GM21576 (cell line): ENCODE data around the gene PKM.

Source experiments
- ATAC-seq: cut with Tn5 transposase; IDR thresholded peaks from one replicate; pipeline ENCODE4 v1.9.1; 2021; ENCODE audit warnings: mild to moderate bottlenecking, moderate library complexity; ENCODE audit not compliant: unreplicated experiment

The PKM gene

DNA sequence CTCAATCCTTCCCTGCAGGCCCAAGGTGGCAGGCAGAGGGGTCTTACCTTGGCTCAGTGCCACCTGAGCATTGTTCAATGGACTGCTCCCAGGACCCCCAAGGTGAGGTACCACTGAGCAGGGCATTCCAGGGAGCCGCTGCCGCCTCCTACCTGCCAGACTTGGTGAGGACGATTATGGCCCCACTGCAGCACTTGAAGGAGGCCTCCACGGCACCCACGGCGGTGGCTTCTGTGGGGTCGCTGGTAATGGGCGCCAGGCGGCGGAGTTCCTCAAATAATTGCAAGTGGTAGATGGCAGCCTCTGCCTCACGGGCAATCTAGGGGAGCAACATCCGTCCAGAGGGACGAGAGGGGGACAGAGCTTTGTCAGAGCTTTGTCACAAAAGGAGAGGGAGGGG, 28.7 kb downstream of the PKM start:
- no peak for ATAC-seq

DNA sequence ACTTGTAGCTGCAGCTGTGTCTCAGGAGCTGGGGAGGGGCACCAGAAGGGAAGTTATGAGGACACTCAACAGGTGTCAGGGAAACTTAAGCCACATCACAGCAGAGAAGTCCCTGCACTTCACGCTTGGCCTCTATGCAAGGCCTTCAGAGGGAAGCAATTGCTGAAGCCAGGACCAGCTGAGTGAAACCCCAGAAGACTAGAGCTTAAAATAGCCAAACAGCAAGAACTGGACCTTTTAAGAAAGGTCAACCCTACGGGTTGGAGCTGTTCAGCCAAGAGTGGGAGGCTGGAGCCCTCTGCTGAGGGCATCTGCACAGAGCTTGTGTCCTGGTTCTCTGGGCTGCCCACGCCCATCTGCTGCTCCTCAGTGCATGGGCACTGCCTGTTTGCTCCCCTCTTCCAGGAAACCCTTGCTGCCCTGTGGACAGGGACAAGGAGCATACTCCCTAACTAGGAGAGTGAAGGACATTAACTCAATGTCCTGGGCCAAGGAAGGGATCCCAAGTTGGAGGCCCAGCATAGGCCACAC, 29.5 kb downstream of the PKM start:
- no peak for ATAC-seq

DNA sequence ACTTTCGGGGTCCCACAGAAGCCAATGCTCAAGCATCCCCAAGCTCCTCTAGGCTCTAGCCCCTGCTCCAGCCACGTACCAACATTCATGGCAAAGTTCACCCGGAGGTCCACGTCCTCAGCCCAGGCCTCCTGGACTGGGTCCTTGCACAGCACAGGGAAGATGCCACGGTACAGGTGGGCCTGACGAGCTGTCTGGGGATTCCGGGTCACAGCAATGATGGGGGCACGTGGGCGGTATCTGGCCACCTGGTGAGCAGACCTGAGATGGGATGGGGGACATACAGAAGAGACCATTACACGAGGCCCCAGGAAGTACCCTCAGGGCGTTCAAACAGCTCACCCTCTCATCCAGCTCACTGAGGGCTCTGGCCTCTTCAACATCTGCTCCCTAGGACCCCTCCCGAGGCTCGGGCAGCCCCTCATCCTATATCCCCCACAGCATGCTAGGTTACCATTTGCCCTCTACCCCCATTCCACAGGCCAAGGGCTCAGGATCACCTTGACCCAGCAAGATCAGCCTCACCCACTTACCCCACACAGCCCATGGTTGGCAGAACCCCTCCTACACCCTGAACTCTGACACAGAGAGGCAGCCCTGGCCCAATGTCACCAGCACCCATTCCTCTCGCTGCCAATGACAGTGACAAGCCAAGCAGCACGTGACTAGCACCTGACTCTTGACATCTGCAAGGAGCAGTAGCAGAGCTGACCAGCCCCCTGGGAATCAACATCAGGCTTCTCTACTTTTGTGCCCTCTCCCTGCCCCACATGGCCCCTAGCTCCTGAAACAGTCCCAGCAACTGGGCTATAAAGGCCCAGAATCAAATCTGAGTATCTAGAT, 30.4 kb downstream of the PKM start:
- ATAC-seq: no peak

DNA sequence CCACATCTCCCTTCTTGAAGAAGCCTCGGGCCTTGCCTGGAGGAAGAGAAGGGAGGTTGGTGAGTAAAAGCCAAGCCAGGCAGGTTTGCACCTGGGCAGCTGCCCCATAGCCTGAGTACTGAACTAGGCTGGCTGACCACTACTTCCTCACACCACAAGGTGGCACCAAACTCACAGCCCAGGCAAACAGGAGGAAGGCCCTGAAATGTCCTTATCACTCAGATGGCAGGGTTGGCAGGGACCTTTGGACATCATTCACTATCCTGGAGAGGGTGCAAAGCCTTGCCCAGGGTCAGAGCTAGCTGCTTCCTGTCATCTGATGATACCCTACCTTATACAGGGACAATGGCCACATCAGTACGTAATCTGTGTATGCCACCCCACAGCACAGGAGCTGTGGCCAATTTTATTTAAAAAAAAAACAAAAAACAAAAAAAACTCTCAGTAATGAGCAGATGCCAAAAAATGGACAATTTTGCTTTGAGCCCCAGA, 31.2 kb downstream of the PKM start:
- peak; percentile 42 for ATAC-seq

DNA sequence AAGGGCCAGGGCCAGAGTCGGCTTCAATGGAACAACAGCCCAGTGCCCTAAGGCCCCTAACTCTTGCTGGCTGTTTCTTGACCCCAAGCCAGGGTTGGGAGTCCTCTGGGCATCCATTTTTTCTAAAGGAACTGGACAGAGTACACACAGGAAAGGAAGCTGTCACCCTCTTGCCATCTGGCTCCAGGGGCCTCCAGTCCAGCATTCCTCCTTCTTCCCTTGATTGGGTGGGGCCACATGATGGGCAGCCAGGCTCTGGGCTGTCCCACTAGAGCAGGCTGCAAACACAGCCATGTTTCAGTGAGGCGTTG, 31.8 kb downstream of the PKM start:
- no peak for ATAC-seq

DNA sequence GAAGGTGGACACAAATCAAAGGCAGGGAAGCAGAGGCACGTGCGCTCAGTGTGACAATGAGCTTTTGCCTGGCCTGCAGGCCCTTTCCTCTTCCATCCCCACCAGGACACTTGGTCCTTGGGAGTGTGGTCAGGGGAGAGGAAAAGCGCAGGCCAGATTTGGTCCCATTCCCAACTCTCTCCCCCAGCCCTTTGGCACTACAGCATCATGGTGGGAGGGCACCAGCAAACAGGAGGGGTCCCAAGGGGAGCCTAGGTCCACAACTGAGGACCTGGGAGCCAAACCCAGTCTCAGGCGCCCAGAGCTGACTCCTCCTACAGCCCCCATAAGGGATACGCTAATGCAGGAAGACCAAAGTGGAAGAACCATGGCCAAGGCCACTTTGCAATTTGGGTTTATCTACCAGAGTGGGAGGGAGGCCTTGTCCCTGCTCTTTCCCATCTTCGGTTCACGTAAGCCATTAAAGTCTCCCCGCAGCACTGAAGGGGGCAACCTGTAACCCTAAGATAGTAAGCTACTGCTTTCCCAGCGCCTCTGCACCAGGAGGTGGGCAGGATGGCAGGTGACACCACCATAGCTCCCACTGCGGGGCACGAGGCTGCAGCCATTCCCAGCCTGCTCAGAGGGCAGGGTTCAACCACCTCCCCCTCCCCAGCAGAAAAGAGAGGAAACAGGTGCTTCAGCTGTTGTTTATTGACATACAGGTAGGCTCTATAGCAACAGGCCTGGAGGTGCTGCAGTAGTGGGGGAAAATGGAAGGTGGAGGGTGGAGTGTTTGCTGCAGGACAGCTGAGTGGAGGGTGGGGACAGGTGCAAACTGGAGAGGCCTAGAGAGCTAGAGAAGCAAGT, 32.4 kb downstream of the PKM start:
- ATAC-seq: no peak

DNA sequence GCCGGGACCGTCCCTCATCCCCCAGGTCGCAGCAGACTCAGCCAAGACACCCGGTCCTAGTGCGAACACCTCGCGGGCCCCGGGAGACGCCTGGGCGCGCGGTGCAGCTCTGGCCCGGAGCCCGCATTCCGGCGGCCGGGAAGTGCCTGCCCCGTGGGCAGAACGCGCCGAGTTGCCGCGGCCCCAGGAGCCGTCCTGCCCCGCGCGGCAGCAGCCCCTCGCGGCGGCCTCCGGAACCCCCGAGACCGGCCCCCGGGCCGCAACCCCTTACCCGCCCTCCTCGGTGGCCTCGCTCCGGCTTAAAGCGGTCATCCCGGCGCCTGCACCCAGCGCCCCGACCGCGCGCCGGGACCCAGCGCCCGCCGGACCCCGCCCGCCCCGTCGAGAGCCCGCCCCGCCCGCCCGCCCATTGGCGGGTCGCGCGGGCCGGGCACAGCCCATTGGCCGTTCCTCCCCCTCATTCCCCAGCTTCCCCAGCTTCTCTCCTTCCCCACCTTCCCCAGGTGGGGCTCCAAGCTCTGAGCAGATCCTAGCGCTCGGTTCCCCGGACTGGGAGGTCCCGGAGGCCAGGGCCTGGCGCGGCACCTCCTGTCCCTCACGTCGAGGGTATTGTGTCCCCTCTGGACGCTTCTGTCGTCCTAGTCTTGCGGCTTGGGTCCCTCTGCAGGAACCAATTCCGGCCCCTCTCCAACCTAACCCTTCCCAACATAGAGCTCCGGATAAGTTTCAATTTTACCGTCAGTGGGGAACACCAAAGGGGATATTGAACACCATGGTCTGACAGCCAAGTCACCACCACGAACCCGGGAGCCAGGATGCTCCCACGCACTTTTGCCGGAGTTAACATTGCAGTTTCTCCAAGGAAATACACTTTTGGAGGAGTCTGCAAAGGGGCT, 33.3 kb downstream of the PKM start, which contains the start of gene GRAMD2A:
Gene GRAMD2A (minus strand): TSS at position 328 of the 896 bp plus-strand sequence.
- ATAC-seq: no peak

DNA sequence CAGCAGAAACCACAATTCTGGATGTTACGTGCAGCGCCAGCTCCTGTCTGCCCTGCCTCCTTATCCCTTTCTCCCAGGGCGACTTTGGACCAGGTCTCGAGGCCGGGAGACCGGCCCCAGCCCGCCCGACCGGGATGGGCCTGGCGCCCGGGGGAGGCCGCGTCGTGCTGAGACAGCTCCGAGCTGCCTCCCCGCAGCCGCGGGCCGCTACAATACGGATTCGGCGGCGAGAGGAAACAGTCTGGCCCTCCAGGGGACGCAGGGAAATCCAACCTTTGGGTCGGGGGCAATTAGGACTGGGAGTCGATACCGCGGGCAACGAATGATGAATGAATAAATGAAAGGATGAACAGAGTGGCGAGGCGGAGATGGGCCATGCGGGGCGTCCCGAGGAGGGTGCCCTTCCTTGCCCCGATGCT, 33.9 kb downstream of the PKM start:
- no peak for ATAC-seq

DNA sequence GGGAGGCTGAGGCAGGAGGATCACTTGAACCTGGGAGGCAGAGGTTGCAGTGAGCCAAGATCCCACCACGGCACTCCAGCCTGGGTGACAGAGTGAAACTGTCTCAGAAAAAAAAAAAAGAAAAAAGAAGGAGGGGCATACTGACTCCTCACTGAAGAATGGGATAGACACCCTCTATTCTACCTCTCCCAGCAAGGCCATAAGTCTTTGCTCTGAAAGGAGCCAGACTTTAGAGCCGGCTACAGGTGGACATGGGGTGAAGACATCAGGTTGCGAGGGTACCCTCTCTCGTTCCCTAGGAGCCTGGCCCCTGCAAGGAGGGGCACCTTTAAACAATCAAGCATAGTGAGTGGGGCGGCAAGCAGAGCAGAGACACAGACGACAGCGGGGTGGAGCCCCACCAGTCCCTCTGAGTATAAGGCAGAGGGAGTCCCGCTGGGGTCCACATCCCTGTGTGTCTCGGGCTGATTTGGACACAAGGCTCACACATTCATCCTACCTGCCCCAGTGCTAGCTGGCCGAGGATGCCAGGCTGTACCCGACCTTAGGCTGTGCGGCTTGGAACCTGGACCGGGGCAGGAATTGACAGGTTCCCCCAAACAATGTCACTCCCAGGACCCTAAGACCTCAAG, 34.5 kb downstream of the PKM start:
- no peak for ATAC-seq

DNA sequence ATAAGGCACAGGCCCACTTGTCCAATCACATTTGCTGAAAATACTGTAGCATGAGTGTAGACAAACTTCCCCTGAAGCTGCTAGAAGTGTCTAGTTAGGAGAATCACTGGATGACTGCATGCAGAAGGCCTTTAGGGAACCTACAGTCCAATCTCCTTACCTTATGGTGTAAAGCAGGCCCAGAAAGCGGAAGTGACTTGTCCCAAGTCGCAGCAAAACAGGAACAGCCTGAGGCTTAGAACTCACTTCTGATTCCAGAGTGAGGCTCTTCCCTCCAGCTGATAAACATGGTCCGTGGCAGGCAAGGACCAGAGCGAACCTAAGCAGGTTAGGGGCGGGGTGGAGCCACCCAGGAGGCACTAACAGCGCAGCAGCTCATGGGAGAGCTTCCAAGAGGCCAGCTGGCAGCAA, 35.9 kb downstream of the PKM start:
- no peak for ATAC-seq

DNA sequence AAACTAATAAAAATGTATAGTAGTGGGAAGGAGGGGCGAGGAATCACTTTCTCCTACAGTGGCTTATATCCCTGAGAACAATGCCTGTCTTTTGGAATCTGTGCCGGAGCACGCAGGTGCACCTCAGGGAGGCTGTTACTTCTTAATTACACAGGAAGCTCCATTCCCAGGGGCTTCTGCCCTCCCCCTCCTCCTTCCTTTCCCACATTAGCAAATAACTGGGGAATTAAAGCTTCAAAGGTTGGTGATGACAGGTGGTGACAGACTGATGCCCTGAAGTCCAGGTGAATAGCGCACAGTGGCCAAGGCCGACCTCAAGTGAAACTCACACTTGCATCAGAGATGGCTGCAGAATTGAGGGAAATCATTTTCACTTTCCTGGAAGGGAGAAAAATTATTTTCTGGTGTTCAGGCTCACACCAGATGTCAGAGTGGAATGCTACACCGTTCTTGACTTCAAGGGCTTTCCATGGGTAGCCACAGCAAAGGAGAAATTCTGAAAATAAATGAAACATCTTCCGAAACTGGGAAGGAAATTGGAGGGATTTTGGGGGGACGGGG, 37.1 kb downstream of the PKM start:
- no peak for ATAC-seq

DNA sequence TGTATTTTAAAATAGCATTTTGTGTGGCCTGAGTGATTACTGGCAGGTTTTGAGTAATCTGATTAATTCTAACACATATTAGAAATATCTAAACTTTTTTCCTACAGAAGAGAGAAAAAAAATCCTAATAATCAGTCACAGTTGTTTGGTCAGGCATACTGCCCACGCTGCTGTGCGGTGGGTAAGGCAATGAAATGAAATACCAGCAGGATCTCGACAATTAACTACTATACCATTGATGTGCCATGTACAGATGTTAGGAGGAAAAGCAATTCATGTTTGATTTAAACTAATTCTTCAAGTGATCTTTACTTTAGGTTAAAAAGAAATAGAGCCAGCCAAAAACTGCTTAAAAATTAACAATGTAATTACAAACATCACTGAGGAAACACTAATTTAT, 38.6 kb downstream of the PKM start:
- no peak for ATAC-seq

DNA sequence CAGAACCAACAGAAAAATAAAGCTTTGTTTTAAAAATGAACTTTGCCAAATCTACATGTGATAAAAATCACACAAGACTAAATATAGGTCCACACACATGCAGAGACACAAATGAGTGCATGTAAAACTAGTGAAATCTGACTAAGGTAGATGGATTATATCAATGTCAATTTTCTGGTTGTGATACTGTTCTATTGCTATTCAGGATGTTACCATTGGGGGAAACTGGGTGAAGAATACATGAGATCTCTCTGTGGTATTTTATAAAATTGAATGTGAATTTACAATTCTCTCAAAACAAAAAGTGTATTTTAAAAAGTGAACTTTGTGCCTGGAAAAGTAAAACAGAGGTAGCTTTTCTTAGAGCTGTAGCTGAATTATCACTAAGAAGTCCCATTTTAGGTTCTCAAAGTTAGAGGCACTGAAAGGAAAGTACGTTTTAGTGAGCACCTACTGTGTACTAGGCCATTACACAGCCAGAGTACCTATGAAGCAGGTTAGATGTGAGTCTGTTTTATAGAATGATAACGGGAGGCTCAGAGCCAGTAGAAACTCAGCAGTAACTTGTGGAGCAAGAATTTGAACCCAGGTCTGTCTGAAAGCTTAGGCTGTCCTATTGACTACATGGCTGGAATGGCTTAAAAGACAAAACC, 41.6 kb downstream of the PKM start:
- no peak for ATAC-seq

DNA sequence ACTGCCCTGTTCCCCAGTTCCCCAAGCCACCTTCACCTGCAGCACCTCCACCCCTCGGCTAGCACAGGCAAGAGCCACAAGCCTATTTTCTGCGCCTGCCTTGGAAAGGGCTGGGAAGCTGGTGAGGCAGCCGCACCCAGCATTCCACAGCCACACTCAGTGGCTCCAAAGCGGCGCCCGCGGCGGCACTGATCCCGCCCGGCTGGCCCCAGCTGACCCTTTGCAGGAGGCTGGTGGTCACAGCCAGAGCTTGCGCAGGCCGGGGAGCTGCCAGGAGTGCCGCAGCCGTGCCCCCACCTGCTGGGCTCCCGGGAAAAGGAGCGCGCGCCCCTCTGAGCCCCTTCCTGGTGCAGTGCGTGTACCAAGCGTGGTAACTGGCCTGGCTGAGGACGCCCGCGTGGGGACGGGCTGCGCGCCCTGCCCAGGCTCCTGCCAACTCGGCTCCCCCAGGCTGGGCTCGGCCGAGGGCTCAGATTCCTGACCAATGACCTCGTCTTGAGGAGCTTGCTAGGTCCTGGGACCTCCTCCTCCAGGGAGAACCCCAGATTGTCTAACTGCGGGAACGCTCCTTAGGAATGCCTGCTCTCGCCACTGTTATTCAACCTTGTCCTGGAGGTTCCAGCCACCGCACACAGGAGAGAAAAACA, 46.7 kb downstream of the PKM start:
- ATAC-seq: no peak

DNA sequence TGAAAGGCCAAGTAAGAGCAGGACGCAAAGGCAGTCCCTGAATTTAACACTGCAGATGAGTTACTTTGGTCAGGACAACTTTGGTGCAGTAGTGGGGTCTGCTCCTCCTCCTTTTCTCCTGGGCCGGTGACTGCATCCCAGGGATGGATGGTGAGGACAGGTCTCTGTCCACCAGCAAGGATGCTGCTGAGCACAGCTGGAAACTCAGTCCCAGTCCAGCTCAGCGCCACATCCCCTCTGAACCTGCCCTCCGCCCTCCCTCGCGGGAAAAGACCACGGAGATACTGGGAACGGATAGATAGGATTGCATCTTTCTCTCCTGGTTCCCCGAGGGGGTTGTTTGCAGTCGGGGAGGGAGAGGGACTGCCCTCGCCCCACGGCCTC, 47.2 kb downstream of the PKM start:
- no peak for ATAC-seq

DNA sequence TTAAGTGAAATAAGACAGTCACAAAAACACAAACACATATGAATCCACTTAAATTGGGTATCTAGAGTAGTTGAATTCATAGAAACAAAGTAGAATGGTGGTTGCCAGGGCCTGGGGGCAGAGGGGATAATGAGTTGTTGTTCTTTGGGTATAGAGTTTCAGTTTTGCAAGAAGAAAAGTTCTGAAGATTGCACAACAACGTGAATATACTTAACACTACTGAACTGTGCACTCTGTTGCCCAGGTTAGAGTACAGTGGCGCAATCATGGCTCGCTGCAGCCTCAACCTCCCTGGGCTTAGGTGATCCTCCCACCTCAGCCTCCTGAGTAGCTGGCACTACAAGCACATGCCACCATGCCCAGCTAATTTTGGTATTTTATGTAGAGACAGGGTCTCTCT, 48.3 kb downstream of the PKM start:
- no peak for ATAC-seq

DNA sequence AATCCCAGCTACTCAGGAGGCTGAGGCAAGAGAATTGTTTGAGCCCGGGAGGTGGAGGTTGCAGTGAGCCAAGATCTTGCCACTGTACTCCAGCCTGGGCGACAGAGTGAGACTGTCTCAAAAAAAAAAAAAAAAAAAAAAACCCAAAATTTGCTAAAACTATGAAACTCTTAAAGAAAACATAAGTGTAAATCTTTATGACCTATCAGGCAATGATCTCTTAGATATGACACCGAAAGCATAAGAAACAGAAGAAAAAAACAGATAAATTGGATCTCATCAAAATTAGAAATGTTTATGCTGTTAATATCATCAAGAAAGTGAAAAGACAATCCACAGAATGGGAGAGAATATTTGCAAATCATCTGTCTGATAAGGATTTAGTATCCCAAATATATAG, 48.7 kb downstream of the PKM start:
- ATAC-seq: no peak

DNA sequence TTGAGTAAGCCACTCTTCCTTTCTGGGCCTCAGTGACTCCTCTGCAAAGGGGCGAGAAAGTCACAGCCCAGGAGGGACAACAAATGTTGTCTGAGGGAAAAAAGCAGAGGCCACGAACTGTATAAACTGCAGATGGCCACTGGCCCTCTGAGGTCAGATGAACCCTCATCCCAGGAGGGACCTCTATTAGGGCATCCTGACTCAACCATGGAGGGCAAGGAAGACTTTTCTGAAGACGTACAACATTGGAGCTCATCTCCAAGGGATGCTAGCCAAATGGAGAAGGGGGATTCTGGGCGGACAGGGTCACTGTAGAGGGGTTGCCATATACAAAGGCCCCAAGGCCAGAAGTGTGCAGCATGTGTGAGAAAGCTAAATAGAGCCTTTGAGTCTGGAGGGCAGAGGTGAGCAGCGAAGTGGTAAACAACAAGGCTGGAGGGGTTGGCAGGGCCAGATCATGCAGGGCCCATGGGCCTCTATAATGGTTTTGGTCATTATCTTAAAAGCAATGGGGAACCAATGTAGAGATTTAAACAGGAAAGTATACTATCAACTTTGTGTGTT, 50.1 kb downstream of the PKM start:
- no peak for ATAC-seq
